GM21360 (cell line): Measurements from ENCODE around the gene VRK1.
A peak's percentile ranks its signal among the peaks of the same experiment; 100 is the strongest.

Experiments
- ATAC-seq: cut with Tn5 transposase; IDR thresholded peaks from one replicate; pipeline ENCODE4 v1.9.1; 2021; ENCODE audit warnings: mild to moderate bottlenecking, moderate library complexity; ENCODE audit not compliant: unreplicated experiment

VRK1 gene

DNA sequence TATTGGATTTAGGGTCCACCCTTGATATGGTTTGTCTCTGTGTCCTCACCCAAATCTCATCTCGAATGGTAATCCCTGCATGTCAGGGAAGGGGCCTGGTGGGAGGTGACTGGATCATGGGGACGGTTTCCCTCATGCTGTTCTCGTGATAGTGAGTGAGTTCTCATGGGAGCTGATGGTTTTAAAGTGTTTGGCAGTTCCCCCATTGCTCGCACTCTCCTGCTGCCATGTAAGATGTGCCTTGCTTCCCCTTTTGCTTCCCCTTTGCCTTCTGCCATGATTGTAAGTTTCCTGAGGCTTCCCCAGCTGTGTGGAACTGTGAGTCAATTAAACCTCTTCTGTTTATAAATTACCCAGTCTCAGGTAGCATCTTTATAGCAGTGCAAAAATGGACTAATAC lies 118.3 kb downstream of the VRK1 start:
- no peak for ATAC-seq

DNA sequence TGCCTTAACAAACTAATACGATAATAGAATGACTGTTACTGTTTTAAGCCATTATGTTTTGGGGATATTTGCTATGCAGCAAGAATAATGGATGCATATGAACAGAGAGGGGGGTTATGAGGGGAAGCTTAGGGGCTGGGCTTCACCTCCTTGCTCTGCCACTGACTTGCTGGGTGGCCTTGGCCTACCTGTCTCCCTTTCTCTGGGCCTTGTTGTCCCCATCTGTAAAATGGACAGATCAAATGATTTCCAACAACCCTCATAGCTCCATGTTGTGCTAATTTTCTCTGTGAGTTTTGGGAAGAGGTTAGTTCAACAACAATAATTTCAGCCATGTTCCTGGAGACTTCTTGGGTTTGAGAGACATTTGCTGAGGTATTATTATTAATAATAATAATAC lies 119.6 kb downstream of the VRK1 start:
- no peak for ATAC-seq

DNA sequence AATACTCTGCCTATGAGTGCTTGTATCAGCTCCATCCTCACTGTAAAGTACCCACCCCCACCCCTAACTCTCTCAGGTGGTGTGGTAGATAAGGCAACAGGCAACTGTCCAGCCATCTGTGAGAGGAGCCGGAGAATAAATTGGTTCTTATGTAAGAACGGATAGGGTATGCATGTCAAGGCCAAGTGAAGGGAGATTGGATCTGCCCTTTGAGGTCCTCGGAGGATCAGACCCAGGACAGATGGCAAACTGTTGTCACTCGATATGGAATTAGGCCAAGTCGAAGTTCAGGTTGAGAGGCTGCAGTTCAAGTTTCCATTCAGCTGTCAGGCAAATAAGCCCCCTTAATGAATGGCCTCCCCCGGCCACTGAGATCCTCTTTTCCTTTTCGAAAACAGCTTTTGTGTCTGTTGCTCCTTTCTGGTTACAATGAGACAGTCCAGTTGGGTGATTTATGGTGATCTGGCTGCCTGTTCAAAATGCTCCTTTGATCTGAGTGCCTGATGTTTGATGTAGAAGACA lies 120.3 kb downstream of the VRK1 start:
- no peak for ATAC-seq

DNA sequence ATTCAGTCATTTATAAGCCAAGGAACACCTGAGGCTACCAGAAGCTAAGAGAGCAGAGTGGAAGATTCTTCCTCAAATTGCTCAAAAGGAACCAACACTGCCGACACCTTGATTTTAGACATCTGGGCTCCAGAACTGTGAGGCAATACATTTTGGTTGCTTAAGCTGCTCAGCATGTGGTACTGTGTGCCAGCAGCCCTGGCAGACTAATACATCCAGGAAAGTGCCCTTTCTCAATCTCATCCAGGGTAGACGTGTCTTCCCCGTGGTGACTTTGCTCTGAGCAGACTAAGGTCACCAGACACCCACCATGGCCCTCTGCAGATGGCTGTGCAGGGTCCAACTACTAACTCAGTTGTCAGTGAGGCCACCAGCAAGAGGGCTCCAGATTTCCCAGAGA lies 122.8 kb downstream of the VRK1 start:
- no peak for ATAC-seq

DNA sequence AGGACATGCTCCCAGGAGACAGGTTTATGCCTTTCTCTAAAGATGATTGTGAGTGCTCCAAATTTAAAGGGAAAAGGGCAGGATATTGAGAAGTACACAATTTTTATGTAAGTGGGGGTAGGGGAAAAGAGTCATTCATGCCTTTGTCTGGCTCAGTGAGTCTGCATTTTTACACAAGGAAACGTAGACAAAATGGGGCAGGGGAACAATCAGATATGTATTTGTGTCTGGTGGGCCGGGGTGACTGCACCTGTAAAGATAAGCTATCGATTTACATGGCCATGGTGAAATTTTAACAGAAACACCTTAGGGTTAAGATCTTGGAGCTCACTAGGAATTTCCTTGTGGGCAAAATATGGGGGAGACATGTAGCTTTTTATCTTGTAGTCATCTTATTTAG lies 123.6 kb downstream of the VRK1 start:
- ATAC-seq, result no peak

DNA sequence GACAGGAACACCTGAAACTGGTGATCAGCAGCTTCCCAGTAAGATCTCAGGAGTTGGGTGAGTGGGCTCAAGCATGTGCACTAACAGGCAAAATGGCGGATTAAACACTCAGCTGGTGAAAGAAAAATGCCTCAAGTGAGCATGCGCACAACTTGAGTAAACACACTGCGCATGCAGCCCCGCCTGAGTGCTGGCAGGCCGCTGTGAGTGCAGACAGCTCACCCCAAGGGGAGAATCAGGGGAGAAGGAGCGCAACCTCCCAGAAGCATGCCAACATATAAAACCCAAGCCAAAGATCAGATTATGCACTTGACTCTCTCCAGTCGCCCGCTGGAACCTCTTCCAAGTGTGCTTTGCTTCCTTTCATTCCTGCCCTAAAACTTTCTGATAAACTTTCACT lies 125.8 kb downstream of the VRK1 start:
- ATAC-seq, result no peak

DNA sequence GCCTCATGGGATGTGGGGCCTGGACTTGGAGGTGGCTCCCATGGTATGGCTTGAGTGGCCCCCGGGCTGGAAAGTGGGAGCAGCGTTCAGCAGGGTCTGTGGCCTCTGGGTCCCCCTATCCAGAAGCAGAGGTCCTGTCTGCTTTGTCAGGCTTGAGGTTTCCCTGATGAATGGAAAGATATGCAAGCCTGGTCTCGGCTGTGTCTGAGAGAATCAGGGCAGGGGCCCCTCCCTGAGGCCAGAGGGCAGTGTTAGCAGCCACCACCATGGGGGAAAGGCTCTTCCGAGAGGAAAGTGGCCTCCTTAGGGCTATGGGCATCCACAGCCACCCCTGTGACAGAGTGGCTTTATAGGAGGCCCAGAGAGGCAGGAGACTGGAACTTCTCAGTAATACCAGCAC lies 128.2 kb downstream of the VRK1 start:
- no peak for ATAC-seq

DNA sequence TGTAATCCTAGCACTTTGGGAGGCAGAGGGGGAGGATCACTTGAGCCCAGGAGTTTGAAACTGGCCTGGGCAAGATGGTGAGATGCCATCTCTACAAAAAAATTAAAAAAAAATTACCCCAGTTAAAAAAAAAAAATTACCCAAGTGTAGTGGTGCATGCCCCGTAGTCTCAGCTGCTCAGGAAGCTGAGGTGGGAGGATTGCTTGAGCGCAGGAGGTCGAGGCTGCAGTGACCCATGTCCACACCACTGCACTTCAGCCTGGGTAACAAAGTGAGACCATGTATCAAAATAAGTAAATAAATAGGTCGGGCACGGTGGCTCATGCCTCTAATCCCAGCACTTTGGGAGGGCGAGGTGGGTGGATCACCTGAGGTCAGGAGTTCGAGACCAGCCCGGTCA lies 128.8 kb downstream of the VRK1 start:
- ATAC-seq, result peak; percentile 51

DNA sequence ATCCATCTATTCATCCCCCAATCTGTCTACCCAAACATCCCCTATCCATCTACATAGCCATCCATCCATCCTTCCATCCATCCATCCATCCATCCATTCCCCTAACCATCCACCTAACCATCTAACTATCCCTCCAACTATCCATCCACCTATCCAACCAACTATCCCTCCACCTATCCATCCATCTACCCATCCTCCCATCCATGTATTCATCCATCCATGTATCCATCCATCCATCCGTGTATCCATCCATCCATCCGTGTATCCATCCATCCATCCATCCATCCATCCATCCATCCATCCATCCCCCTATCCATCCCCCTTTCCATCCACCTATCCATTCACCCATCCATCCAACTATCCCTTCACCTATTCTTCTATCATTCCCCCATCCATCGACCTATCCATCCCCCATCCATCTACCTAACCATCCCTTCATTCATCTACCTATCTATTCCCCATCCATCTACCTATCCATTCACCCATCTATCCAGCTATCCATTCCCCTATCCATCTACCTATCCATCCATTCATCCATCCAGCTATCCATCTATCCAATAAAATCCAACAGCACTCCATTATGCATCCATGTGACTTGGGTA lies 131.7 kb downstream of the VRK1 start:
- ATAC-seq, result no peak

DNA sequence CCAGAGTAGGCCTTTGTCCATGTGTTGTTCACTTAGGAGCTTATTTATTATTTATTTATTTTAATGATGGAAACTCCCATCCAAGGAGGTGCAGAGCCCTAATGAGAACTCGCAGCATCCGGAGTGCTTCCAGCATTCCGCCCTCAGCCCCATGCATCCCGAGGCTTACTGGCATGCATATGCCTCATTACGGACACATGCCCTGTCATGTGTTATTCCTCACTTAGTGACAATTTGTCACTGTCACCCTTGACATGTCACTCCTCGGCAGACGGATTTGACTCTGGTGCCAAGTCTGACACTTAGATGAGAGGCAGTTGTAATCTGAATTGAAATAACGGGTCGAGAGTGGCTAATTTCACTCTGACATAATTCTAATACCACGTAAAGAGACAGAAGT lies 132.8 kb downstream of the VRK1 start:
- ATAC-seq, result no peak

DNA sequence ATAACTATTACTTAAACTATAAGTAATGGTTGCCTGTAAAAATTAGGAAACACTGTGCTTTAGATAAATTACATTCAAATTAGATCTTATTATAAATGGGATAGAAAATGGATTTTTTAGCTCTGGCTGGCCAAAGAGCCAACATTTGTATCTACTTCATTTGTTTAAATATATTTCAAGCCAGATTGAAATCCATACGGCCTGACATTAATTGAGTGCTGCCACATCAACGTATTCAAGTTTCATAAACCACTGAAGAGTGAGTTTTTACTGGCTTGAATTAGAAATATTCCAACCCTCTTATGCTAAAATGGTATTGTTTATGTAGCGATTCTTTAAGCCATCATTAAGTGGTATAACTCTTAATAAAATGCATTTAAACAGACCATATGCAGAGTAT lies 133.3 kb downstream of the VRK1 start:
- no peak for ATAC-seq
